Esophagus muscularis mucosa (tissue), 3 donors: Measurements from ENCODE around the gene RPH3AL.

ENCODE experiments used
- CTCF ChIP-seq, 3 experiments: fragments of 200-600 bp in 2 of 3; fragments of 450-650 bp in 1 of 3; sonication (generic) in 2 of 3; IDR thresholded peaks; one replicate each; pipeline ENCODE4 v1.5.1; 2017 to 2019; ENCODE audit warnings: antibody characterized with exemption in 3 of 3, mild to moderate bottlenecking in 2 of 3, moderate library complexity in 1 of 3
- POLR2AphosphoS5 ChIP-seq, 2 donors: sonication (generic); formaldehyde crosslinking; IDR thresholded peaks; one replicate each; pipeline ENCODE4 v1.6.1; 2017; ENCODE audit warnings: antibody characterized with exemption in 2 of 2

DNA sequence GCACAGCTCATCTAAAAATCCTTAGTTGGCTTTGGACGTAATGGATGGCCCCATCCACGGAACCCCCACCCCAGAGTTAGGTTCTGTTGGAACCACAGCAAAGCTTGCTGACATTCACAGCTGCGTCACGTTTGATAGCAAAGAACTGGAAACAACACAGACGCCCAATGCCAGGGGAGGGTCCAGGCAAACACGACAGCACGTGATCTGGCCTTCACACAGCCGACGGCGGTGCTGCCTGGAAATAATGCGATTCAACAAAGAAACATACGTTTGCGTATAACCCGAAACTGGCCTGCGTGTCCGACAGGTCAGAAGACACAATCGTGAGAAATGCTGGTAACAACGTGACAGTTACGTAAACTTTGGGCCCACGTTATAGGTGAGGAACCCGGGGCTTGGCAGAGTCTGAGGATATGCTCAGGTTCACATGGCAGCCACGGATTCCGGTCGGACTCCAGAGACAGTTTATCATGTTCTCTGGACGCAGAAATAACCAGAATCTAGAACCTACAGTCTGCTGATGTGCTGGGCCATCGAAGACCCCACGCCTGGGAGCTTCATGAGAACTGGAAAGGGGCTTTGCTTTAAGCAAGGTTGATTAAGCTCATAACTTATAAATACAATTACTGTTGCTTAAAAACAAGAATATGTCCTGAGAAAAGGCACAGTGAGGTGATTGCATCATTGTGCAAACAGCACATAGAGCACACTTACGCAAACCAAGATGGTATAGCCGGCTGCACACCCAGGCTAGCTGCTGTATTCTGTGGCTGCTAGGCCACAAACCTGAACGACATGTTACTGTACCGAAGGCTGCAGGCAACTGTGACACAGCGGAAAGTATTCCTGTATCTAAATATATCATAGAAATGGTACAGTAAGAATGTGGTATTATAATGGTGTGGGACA lies 70.4 kb downstream of the RPH3AL start:
- TF ChIP-seq POLR2AphosphoS5 (IDR thresholded peaks at IDR 0.05) = no peak
- TF ChIP-seq CTCF (IDR thresholded peaks at IDR 0.05) = no peak
